AG10803 (cell line): ENCODE measurements around the gene OR51B2.
A peak's percentile ranks its signal among the peaks of the same experiment; 100 is the strongest.

Experiments
- DNase-seq: peaks from one replicate; pipeline ENCODE4 v3.0.0; 2010; ENCODE audit warnings: low read depth
- H3K4me3 ChIP-seq: 2 replicates; pipeline ENCODE4 v1.5.1; 2011; ENCODE audit warnings: mild to moderate bottlenecking, low read length, control low read depth
- CTCF ChIP-seq: conservative IDR thresholded peaks from 2 replicates; pipeline ENCODE4 v1.5.1; 2011; ENCODE audit warnings: mild to moderate bottlenecking, low read length, control low read depth, inconsistent platforms

The OR51B2 gene

GRCh38 chr11:5293028-5293427 is 31.1 kb downstream of the OR51B2 start:
- DNase-seq: no peak
- TF ChIP-seq CTCF: no peak
- H3K4me3 ChIP-seq: no peak overlapping the region

DNA sequence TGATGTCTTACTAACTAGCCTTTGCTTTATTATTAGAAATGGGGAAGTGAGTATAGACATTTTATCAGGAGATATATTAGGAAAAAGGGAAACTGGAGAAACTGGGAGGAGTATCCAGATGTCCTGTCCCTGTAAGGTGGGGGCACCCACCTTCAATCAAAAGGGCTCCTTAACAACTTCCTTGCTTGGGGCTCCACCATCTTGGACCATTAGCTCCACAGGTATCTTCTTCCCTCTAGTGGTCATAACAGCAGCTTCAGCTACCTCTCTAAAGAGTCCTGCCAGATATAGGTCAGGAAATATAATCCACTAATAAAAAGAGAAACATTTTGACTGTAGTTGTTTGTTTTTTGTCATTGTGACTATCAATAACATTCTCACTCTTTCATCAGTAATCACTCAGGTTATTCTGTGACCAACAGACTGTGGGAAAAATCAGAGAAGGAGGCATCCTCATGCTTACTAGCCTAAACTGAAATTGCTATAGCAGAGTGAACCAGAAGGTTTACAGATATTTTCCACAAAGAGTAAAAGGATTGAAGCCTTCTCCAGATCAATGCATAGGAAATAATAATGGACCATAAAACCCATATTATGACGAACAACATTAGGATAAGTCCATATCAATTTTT is 32.8 kb downstream of the OR51B2 start:
- TF ChIP-seq CTCF: peak; percentile 67
- DNase-seq: peak; percentile 31
- H3K4me3 ChIP-seq: no peak overlapping the region

- H3K4me3 ChIP-seq: no peak overlapping the region
- no peak for DNase-seq
- TF ChIP-seq CTCF: no peak
Observed at GRCh38 chr11:5290106-5290505, 34.0 kb downstream of the OR51B2 start.

DNA sequence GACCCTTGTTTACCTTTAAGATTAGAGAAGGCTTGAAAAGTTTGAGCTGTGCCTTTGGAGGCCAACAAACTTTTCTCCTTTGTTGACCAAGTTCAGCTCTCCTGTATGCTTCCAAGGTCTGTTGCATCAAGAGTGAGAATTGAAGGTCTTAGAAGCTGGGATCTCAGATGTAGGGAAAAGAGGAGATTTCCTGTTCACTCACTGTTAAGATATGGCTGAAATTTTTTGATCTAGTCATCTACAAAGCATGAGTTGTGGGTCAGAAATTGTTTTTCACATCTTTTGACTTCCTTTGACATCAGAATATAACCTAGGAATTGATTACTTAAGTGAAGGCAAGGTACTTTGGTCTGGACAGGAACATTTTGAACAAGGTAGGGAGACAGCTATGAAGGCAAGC is 34.4 kb downstream of the OR51B2 start:
- DNase-seq: peak; percentile 22

DNA sequence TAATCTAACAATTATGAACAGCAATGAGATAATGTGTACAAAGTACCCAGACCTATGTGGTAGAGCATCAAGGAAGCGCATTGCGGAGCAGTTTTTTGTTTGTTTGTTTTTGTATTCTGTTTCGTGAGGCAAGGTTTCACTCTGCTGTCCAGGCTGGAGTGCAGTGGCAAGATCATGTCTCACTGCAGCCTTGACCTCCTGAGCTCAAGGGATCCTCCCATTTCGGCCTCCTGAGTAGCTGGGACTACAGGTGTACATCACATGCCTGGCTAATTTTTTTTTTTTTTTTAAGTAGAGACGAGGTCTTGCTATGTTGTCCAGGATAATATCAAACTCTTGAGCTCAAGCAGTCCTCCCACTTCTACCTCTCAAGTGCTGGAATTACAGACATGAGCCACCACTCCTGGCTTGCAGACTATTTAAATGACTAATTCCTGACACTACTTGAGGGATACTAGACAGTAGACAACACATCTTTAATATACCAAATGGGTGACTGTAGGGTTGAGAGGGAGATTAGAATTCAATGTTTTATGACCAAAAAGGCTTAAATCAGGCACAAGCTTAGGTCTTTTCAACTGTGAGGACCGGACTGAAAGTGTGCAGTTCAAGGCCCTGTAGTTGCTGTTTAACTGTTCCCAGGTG is 35.1 kb downstream of the OR51B2 start:
- peak; percentile 12 for DNase-seq
- H3K4me3 ChIP-seq: no peak overlapping the region
- TF ChIP-seq CTCF: no peak

More for the DNA sequence above, 34.4 kb downstream of the OR51B2 start:
- no peak for TF ChIP-seq CTCF
- no peak overlapping the region for H3K4me3 ChIP-seq

GRCh38 chr11:5288108-5288905 is 35.8 kb downstream of the OR51B2 start:
- no peak for DNase-seq
- no peak for TF ChIP-seq CTCF
- H3K4me3 ChIP-seq: no peak overlapping the region
